ENCODE data around the gene NUP155. TPM values are rescaled to one million over a fixed set of nuclear protein-coding genes. Genes with fewer than 3 reads are reported as not detected.

NUP155 gene
- total RNA-seq, 1 donor from 2014 or later, result 66.3 TPM

GRCh38 chr5:37255774-37256358 lies 115.0 kb downstream of the NUP155 start:
- TF ChIP-seq, protein P1, sequence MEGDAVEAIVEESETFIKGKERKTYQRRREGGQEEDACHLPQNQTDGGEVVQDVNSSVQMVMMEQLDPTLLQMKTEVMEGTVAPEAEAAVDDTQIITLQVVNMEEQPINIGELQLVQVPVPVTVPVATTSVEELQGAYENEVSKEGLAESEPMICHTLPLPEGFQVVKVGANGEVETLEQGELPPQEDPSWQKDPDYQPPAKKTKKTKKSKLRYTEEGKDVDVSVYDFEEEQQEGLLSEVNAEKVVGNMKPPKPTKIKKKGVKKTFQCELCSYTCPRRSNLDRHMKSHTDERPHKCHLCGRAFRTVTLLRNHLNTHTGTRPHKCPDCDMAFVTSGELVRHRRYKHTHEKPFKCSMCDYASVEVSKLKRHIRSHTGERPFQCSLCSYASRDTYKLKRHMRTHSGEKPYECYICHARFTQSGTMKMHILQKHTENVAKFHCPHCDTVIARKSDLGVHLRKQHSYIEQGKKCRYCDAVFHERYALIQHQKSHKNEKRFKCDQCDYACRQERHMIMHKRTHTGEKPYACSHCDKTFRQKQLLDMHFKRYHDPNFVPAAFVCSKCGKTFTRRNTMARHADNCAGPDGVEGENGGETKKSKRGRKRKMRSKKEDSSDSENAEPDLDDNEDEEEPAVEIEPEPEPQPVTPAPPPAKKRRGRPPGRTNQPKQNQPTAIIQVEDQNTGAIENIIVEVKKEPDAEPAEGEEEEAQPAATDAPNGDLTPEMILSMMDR (conservative IDR thresholded peaks at IDR 0.05), result no peak
- no peak for DNase-seq (ENCODE audit: low read depth, low spot score)
- Mint-ChIP-seq H3K4me3 (no peak overlapping the region), H3K4me1 (no peaks in the 10 kb centered on the region), H3K9me3 (no peaks in the 10 kb centered on the region), H3K27me3 (ENCODE audit: low read depth) (no peaks in the 10 kb centered on the region), H3K36me3 (ENCODE audit: low read depth) (peaks cover 9% of the 10 kb centered on the region), H3K27ac (ENCODE audit: unreplicated experiment) (no peak overlapping the region)

GRCh38 chr5:37254581-37254980 lies 116.3 kb downstream of the NUP155 start:
- DNase-seq (ENCODE audit: low read depth, low spot score), result no peak
- H3K4me1 Mint-ChIP-seq, result peaks cover 10% of the 10 kb centered on the region
- no peak overlapping the region for H3K27ac Mint-ChIP-seq (ENCODE audit: unreplicated experiment)
- H3K27me3 Mint-ChIP-seq (ENCODE audit: low read depth), result no peaks in the 10 kb centered on the region
- H3K4me3 Mint-ChIP-seq, result no peak overlapping the region
- peaks cover 9% of the 10 kb centered on the region for H3K36me3 Mint-ChIP-seq (ENCODE audit: low read depth)
- TF ChIP-seq, protein P1 (conservative IDR thresholded peaks at IDR 0.05), result no peak
- H3K9me3 Mint-ChIP-seq, result no peaks in the 10 kb centered on the region

- TF ChIP-seq, protein P1 (conservative IDR thresholded peaks at IDR 0.05), result no peak
- no peak for DNase-seq (ENCODE audit: low read depth, low spot score)
- Mint-ChIP-seq H3K9me3 (no peaks in the 10 kb centered on the region), H3K27ac (ENCODE audit: unreplicated experiment) (no peak overlapping the region), H3K4me1 (peaks cover 24% of the 10 kb centered on the region), H3K36me3 (ENCODE audit: low read depth) (peaks cover 7% of the 10 kb centered on the region), H3K27me3 (ENCODE audit: low read depth) (no peaks in the 10 kb centered on the region), H3K4me3 (peak overlapping the region; percentile 60)
Measured at GRCh38 chr5:37251665-37252064, 119.2 kb downstream of the NUP155 start.

- peak overlapping the region; percentile 93 for H3K27ac Mint-ChIP-seq (ENCODE audit: unreplicated experiment)
- no peak for DNase-seq (ENCODE audit: low read depth, low spot score)
- TF ChIP-seq, protein P1 (conservative IDR thresholded peaks at IDR 0.05), result no peak
- peaks cover 31% of the 10 kb centered on the region for H3K4me1 Mint-ChIP-seq
- H3K27me3 Mint-ChIP-seq (ENCODE audit: low read depth), result no peaks in the 10 kb centered on the region
- H3K4me3 Mint-ChIP-seq, result peak overlapping the region; percentile 92
- peaks cover 3% of the 10 kb centered on the region for H3K36me3 Mint-ChIP-seq (ENCODE audit: low read depth)
- H3K9me3 Mint-ChIP-seq, result no peaks in the 10 kb centered on the region
Measured at GRCh38 chr5:37249815-37250164, 121.1 kb downstream of the NUP155 start.

- no peaks in the 10 kb centered on the region for H3K27me3 Mint-ChIP-seq (ENCODE audit: low read depth)
- H3K4me1 Mint-ChIP-seq, result peaks cover 31% of the 10 kb centered on the region
- H3K36me3 Mint-ChIP-seq (ENCODE audit: low read depth), result no peaks in the 10 kb centered on the region
- no peaks in the 10 kb centered on the region for H3K9me3 Mint-ChIP-seq
- peak; percentile 79 for DNase-seq (ENCODE audit: low read depth, low spot score)
- H3K4me3 Mint-ChIP-seq, result peak within 1 kb of the TSS; percentile 92
- TF ChIP-seq, protein P1 (conservative IDR thresholded peaks at IDR 0.05), result peak; percentile 44
- H3K27ac Mint-ChIP-seq (ENCODE audit: unreplicated experiment), result peak within 1 kb of the TSS; percentile 93
Measured at GRCh38 chr5:37248970-37249814, 121.7 kb downstream of the NUP155 start, which contains the start of gene CPLANE1. TSS of gene CPLANE1 (minus strand) at chr5:37249376. CDS start at chr5:37247698, 1,678 bp downstream.
